Panc1 (cell line): ENCODE measurements around the gene TMEM259. TPM values are rescaled to one million over a fixed set of nuclear protein-coding genes. Genes with fewer than 3 reads are reported as not detected.
A peak's percentile ranks its signal among the peaks of the same experiment; 100 is the strongest.

Source experiments
- ATAC-seq: fragments of 200-7000 bp; cut with Tn5 transposase; 2 replicates; pipeline ENCODE4 v1.9.1; 2020; ENCODE audit warnings: mild to moderate bottlenecking, moderate library complexity
- BruUV-seq: library from RNA; stranded (reverse); fragments of 400-500 nt; replicated peaks from 2 replicates; lab custom pipeline; 2021; lab: Mats Ljungman, UMichigan
- CTCF ChIA-PET: fragments of 300-600 bp; sonication (Branson Sonifier 250); formaldehyde crosslinking; loops from one replicate; lab custom pipeline; 2022; ENCODE audit warnings: antibody characterized with exemption; lab: Charles Lee
- POLR2A ChIA-PET: fragments of 300-600 bp; sonication (Branson Sonifier 250); formaldehyde crosslinking; loops from one replicate; lab custom pipeline; 2022; ENCODE audit warnings: antibody characterized with exemption; lab: Charles Lee
- DNase-seq: peaks from one replicate; pipeline ENCODE4 v3.0.0-alpha.2; 2010; ENCODE audit warnings: low read depth, low spot score
- H3K27ac ChIP-seq: 2 replicates; pipeline ENCODE4 v1.5.1; 2011; ENCODE audit warnings: mild to moderate bottlenecking, low read length, inconsistent platforms
- H3K27me3 ChIP-seq: fragments of 200-500 bp; sonication (Bioruptor generic); 2 replicates; pipeline ENCODE4 v1.6.0; 2014; ENCODE audit warnings: low read length, inconsistent platforms; ENCODE audit not compliant: control insufficient read depth, insufficient read depth
- H3K36me3 ChIP-seq: fragments of 200-500 bp; sonication (Bioruptor generic); 2 replicates; pipeline ENCODE4 v1.5.1; 2014; ENCODE audit warnings: inconsistent platforms, mild to moderate bottlenecking, low read length, moderate library complexity; ENCODE audit not compliant: control insufficient read depth, insufficient read depth
- H3K4me1 ChIP-seq: 2 replicates; pipeline ENCODE4 v1.5.1; 2011; ENCODE audit warnings: inconsistent platforms, mild to moderate bottlenecking, low read length, moderate library complexity; ENCODE audit not compliant: control insufficient read depth, insufficient read depth
- H3K4me3 ChIP-seq, 2 experiments: 2 replicates each; pipeline ENCODE4 v1.5.1; 2011 to 2012; ENCODE audit warnings: low read depth in 2 of 2, low read length in 2 of 2, mild to moderate bottlenecking in 2 of 2, inconsistent platforms in 1 of 2, moderate library complexity in 1 of 2
- H3K9me3 ChIP-seq: fragments of 200-500 bp; sonication (Bioruptor generic); 2 replicates; pipeline ENCODE4 v1.5.1; 2014; ENCODE audit warnings: low read depth, mild to moderate bottlenecking, inconsistent platforms, low read length, moderate library complexity; ENCODE audit not compliant: control insufficient read depth, insufficient read depth
- CTCF ChIP-seq: fragments of 450-650 bp; IDR thresholded peaks from 2 replicates; pipeline ENCODE4 v1.5.1; 2017; ENCODE audit warnings: mild to moderate bottlenecking
- POLR2AphosphoS5 ChIP-seq: IDR thresholded peaks from 2 replicates; pipeline ENCODE4 v1.6.1; 2012; ENCODE audit warnings: mild to moderate bottlenecking, low read depth, low read length, moderate library complexity
- SIN3A ChIP-seq: IDR thresholded peaks from 2 replicates; pipeline ENCODE4 v1.6.1; 2012; ENCODE audit warnings: low read depth, mild to moderate bottlenecking, low read length, moderate library complexity, borderline replicate concordance; ENCODE audit not compliant: insufficient read depth
- TCF7L2 ChIP-seq: IDR thresholded peaks from 2 replicates; pipeline ENCODE4 v1.6.1; 2011; ENCODE audit warnings: mild to moderate bottlenecking, low read depth, low read length, inconsistent platforms
- in situ Hi-C: cut with HindIII; loops from 2 replicates; pipeline ENCODE4 v1.10.0; 2016; ENCODE audit warnings: low sequenced_read_pairs, low pct_unique_long_range_greater_than_20kb
- intact Hi-C: fragments of 100-400 bp; cut with micrococcal nuclease; formaldehyde crosslinking; loops from one replicate; pipeline ENCODE4 v1.10.0; 2022; ENCODE audit not compliant: unreplicated experiment
- total RNA-seq: library from RNA; stranded (reverse); gene quantifications from one replicate; pipeline ENCODE4 v1.2.1, GENCODE V29; 2021; ENCODE audit not compliant: unreplicated experiment
- TF ChIP-seq, protein P1 (sequence below), 2 experiments: IDR thresholded peaks; 2 replicates each; pipeline ENCODE4 v1.6.1; 2011 to 2012; ENCODE audit warnings: low read depth in 2 of 2, control low read depth in 1 of 2, low read length in 1 of 2, mild to moderate bottlenecking in 1 of 2, moderate library complexity in 1 of 2; ENCODE audit not compliant: insufficient read depth in 1 of 2

Gene TMEM259
- total RNA-seq, 1 experiment from 2014 or later: 193 TPM

GRCh38 chr19:1017115-1017905 lies 3.6 kb downstream of the TMEM259 start:
- Histone ChIP-seq H3K4me3 (peak overlapping the region; percentile 4 to 11; a peak in 2 of 4 replicates), H3K9me3 (no peaks in the 10 kb centered on the region), H3K27ac (peak overlapping the region; percentile 84), H3K27me3 (no peaks in the 10 kb centered on the region), H3K36me3 (no peaks in the 10 kb centered on the region; the same call in 1 of the 2 replicates), H3K4me1 (peaks cover 20% of the 10 kb centered on the region)
- ChIA-PET CTCF (interaction anchor here (0.6 to 0.7 kb wide), 2 partner anchors 9 to 168 kb away, joined by 5 to 13 read pairs; partner anchors contain the start of gene CNN2), POLR2A (interaction anchor here (0.8 kb wide), 1 partner anchor 9 kb away, joined by 4 read pairs; the partner anchor contains the start of gene CNN2)
- BruUV-seq: no TSS peak
- intact Hi-C loops: no loop called here
- DNase-seq: no peak
- in situ Hi-C loops: no loop called here
- ATAC-seq: peak; percentile 17
- TF ChIP-seq, protein P1, sequence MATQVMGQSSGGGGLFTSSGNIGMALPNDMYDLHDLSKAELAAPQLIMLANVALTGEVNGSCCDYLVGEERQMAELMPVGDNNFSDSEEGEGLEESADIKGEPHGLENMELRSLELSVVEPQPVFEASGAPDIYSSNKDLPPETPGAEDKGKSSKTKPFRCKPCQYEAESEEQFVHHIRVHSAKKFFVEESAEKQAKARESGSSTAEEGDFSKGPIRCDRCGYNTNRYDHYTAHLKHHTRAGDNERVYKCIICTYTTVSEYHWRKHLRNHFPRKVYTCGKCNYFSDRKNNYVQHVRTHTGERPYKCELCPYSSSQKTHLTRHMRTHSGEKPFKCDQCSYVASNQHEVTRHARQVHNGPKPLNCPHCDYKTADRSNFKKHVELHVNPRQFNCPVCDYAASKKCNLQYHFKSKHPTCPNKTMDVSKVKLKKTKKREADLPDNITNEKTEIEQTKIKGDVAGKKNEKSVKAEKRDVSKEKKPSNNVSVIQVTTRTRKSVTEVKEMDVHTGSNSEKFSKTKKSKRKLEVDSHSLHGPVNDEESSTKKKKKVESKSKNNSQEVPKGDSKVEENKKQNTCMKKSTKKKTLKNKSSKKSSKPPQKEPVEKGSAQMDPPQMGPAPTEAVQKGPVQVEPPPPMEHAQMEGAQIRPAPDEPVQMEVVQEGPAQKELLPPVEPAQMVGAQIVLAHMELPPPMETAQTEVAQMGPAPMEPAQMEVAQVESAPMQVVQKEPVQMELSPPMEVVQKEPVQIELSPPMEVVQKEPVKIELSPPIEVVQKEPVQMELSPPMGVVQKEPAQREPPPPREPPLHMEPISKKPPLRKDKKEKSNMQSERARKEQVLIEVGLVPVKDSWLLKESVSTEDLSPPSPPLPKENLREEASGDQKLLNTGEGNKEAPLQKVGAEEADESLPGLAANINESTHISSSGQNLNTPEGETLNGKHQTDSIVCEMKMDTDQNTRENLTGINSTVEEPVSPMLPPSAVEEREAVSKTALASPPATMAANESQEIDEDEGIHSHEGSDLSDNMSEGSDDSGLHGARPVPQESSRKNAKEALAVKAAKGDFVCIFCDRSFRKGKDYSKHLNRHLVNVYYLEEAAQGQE (IDR thresholded peaks at IDR 0.05; ENCODE audit: insufficient read depth in 1 of 2, low read depth in 2 of 2, low read length in 1 of 2): no peak
- TF ChIP-seq TCF7L2: no peak
- no peak for TF ChIP-seq SIN3A
- no peak for TF ChIP-seq POLR2AphosphoS5
- TF ChIP-seq CTCF: no peak

GRCh38 chr19:1016647-1017114 lies 4.2 kb downstream of the TMEM259 start:
- DNase-seq (no peak), ATAC-seq (peak; percentile 24)
- peaks cover 20% of the 10 kb centered on the region for H3K4me1 ChIP-seq
- H3K36me3 ChIP-seq: no peaks in the 10 kb centered on the region; the same call in 1 of the 2 replicates
- peak overlapping the region; percentile 44; the same call in 1 of the 2 replicates for H3K27ac ChIP-seq
- no TSS peak for BruUV-seq
- TF ChIP-seq POLR2AphosphoS5: no peak
- TF ChIP-seq, protein P1 (IDR thresholded peaks at IDR 0.05; ENCODE audit: insufficient read depth in 1 of 2, low read depth in 2 of 2, low read length in 1 of 2): no peak
- TF ChIP-seq CTCF: no peak
- no peak for TF ChIP-seq TCF7L2
- TF ChIP-seq SIN3A: no peak
- in situ Hi-C loops (no loop called here), intact Hi-C loops (no loop called here)
- ChIA-PET CTCF (interaction anchor here (0.6 kb wide), 1 partner anchor 167 kb away, joined by 13 read pairs; no protein-coding TSS in a partner anchor), POLR2A (interaction anchor here (0.8 kb wide), 1 partner anchor 10 kb away, joined by 4 read pairs; the partner anchor contains the start of gene CNN2)
- H3K4me3 ChIP-seq: no peak overlapping the region
- no peaks in the 10 kb centered on the region for H3K27me3 ChIP-seq
- H3K9me3 ChIP-seq: no peaks in the 10 kb centered on the region
